Measurements from ENCODE around the gene ZNF649.
"Not testable (repeated sequence)": the region's sequence is repeated elsewhere in the genome, so short reads cannot be mapped to it uniquely, and the experiment has no call there.

DNA sequence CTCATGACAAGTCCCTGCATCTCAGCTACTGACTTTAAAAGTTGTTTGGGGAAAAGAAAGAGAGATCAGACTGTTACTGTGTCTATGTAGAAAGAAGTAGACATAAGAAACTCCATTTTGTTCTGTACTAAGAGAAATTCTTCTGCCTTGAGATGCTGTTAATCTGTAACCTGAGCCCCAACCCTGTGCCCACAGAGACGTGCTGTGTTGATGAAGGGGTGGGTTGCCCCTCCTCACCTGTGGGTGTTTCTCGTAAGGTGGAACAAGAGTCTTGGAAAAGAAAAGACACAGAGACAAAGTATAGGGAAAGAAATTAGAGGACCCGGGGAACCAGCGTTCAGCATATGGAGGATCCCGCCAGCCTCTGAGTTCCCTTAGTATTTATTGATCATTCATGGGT, 3.2 kb upstream of the ZNF649 start:
- not testable (repeated sequence) for TF ChIP-seq CTCF, POLR2A (IDR thresholded peaks at IDR 0.05)

Data from vagina (tissue), 2 donors.